Esophagus squamous epithelium (tissue), 5 donors: ENCODE measurements around the gene SIX1. TPM values are rescaled to one million over a fixed set of nuclear protein-coding genes. Genes with fewer than 3 reads are reported as not detected.

Source experiments
- DNase-seq: peaks from one replicate; lab custom pipeline; 2025; lab: John Stamatoyannopoulos, UW
- H3K27ac ChIP-seq, 4 donors: fragments of 200-600 bp; sonication (generic); one replicate each; pipeline ENCODE4 v1.5.1; 2016 to 2019; ENCODE audit warnings: mild to moderate bottlenecking in 1 of 4
- H3K27me3 ChIP-seq, 4 donors: fragments of 200-600 bp; sonication (generic); 1 replicate in 3 of 4; 2 replicates in 1 of 4; pipeline versions ENCODE4 v1.5.1 to v1.6.0; 2017 to 2021; ENCODE audit warnings: antibody characterized with exemption in 1 of 4
- H3K36me3 ChIP-seq, 3 donors: fragments of 200-600 bp; sonication (generic); one replicate each; pipeline ENCODE4 v1.5.1; 2016 to 2019
- H3K4me1 ChIP-seq, 3 donors: fragments of 200-600 bp; sonication (generic); one replicate each; pipeline ENCODE4 v1.5.1; 2017 to 2019
- H3K4me3 ChIP-seq, 4 donors: fragments of 200-600 bp; sonication (generic); 1 replicate in 3 of 4; 2 replicates in 1 of 4; pipeline ENCODE4 v1.5.1; 2016 to 2019; ENCODE audit warnings: mild to moderate bottlenecking in 2 of 4, moderate library complexity in 1 of 4
- H3K9me3 ChIP-seq, 3 donors: fragments of 200-600 bp; sonication (generic); one replicate each; pipeline ENCODE4 v1.5.1; 2016 to 2019
- POLR2A ChIP-seq, 4 donors: fragments of 450-650 bp; IDR thresholded peaks; one replicate each; pipeline ENCODE4 v1.6.1; 2017; ENCODE audit warnings: antibody characterized with exemption in 4 of 4, mild to moderate bottlenecking in 4 of 4, moderate library complexity in 3 of 4
- WGBS, 2 donors: methylation state at CpG; one replicate each; pipeline ENCODE4 v1.1.5; 2018; 5-methylcytosine and 5-hydroxymethylcytosine counted together
- intact Hi-C: fragments of 100-400 bp; cut with DNase I; formaldehyde crosslinking; loops from one replicate; pipeline ENCODE4 v1.15.0; 2022
- total RNA-seq, 4 donors: library from RNA; depleted of rRNA; stranded (reverse); fragments of >200 nt; gene quantifications; one replicate each; pipeline ENCODE4 v1.1.0, GENCODE V29; 2016
- TF ChIP-seq, protein P1 (sequence below), 6 experiments: fragments of 450-650 bp in 4 of 6; fragments of 200-600 bp in 2 of 6; sonication (generic) in 2 of 6; IDR thresholded peaks; one replicate each; pipeline ENCODE4 v1.5.1; 2016 to 2019; ENCODE audit warnings: antibody characterized with exemption in 6 of 6, mild to moderate bottlenecking in 4 of 6, moderate library complexity in 4 of 6
- donor health status: DM: yes; HTN: yes; CAD: no.

SIX1 gene
- total RNA-seq, 4 donors from 2014 or later: 0.23 TPM; not detected in 3

DNA sequence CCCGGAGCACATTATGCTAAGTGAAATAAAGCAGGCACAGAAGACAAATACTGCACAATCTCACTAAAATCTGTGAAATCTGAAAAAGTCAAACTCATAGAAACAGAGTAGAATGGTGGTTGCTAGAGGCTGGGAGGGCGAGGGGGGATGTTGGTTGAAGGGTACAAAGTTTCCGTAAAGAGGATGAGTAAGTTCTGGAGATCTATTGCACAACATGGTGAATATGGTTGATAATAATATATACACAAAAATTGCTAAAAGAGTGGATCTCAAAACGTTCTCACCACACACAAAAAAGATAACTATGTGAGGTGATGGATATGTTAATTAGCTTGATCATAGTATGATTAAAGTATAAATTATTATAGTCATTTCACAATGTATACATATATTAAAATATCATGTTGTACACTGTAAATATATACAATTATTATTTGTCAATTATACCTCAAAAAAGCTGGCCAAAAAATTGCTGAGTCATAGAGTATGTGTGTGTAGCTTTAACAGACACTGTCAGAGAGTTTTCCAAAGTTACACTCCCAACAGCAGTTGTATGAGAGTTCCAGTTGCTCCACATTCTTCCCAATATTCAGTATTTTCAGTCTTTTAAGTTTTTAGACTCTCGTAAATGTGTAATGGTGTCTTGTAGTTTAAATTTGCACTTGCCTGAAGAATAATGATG lies 19.3 kb upstream of the SIX1 start:
- Histone ChIP-seq H3K36me3 (no peaks in the 10 kb centered on the region), H3K27ac (no peak overlapping the region), H3K27me3 (peaks cover 0 to 33% (median 0%) of the 10 kb centered on the region in 4 donors), H3K4me3 (no peak overlapping the region), H3K9me3 (no peaks in the 10 kb centered on the region), H3K4me1 (no peaks in the 10 kb centered on the region)
- DNase-seq: no peak
- 69 to 70% methylated on average over 5 of the region's 5 CpGs for WGBS, 2 donors
- TF ChIP-seq, protein P1, sequence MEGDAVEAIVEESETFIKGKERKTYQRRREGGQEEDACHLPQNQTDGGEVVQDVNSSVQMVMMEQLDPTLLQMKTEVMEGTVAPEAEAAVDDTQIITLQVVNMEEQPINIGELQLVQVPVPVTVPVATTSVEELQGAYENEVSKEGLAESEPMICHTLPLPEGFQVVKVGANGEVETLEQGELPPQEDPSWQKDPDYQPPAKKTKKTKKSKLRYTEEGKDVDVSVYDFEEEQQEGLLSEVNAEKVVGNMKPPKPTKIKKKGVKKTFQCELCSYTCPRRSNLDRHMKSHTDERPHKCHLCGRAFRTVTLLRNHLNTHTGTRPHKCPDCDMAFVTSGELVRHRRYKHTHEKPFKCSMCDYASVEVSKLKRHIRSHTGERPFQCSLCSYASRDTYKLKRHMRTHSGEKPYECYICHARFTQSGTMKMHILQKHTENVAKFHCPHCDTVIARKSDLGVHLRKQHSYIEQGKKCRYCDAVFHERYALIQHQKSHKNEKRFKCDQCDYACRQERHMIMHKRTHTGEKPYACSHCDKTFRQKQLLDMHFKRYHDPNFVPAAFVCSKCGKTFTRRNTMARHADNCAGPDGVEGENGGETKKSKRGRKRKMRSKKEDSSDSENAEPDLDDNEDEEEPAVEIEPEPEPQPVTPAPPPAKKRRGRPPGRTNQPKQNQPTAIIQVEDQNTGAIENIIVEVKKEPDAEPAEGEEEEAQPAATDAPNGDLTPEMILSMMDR (IDR thresholded peaks at IDR 0.05): no peak
- intact Hi-C loops: no loop called here

DNA sequence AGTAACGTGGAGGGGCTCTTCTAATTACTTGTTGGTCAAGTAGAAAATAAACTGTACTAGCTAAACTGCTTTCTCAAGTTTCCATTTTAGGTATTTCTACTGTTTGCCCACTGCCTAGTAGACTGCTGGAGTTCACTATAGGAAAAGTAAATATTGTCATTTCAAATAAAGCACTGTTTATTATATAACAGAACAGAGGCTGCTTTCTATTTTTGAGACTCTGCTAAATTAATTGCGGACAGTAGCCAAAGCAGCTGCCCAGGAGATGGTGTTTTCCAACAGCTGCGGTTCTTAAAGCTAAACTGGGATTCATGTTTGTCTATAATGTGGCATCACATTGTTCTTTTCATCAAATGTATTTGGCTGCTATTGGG lies 15.9 kb upstream of the SIX1 start:
- TF ChIP-seq POLR2A (IDR thresholded peaks at IDR 0.05): no peak
- TF ChIP-seq, protein P1 (IDR thresholded peaks at IDR 0.05): no peak
- H3K4me3 ChIP-seq: no peak overlapping the region
- WGBS, 2 donors: 43 to 49% methylated on average over 3 of the region's 3 CpGs
- no peaks in the 10 kb centered on the region for H3K4me1 ChIP-seq
- H3K9me3 ChIP-seq: no peaks in the 10 kb centered on the region
- no peaks in the 10 kb centered on the region for H3K36me3 ChIP-seq
- DNase-seq: no peak
- peaks cover 0 to 65% (median 0%) of the 10 kb centered on the region in 4 donors for H3K27me3 ChIP-seq
- intact Hi-C loops: no loop called here
- H3K27ac ChIP-seq: no peak overlapping the region

DNA sequence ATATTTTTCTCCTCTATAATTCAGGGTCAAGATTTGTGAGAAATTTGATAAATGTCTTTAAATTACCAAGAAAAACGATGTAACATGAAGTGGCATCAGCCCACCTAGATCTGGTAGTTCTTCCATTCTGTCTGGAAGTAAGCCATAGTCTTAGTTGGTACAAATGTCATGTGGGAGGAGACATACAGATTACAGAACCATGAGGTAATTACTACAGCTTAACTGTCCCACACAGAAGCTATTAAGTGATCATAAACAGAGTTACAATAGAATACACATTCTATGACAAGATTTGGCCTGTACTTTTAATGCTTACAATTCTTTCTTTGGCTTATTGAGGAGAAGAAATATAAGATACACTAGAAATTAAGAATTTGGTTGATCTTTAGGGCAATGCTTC lies 13.7 kb upstream of the SIX1 start:
- intact Hi-C loops: no loop called here
- TF ChIP-seq, protein P1 (IDR thresholded peaks at IDR 0.05): no peak
- TF ChIP-seq POLR2A (IDR thresholded peaks at IDR 0.05): no peak
- no peak for DNase-seq
- 59 to 63% methylated on average over 1 of the region's 1 CpG for WGBS, 2 donors
- no peaks in the 10 kb centered on the region for H3K9me3 ChIP-seq
- no peaks in the 10 kb centered on the region for H3K36me3 ChIP-seq
- H3K27me3 ChIP-seq: peaks cover 0 to 87% (median 1%) of the 10 kb centered on the region in 4 donors
- no peak overlapping the region for H3K4me3 ChIP-seq
- peaks cover 0 to 3% (median under 1%) of the 10 kb centered on the region in 3 donors for H3K4me1 ChIP-seq
- no peak overlapping the region for H3K27ac ChIP-seq

DNA sequence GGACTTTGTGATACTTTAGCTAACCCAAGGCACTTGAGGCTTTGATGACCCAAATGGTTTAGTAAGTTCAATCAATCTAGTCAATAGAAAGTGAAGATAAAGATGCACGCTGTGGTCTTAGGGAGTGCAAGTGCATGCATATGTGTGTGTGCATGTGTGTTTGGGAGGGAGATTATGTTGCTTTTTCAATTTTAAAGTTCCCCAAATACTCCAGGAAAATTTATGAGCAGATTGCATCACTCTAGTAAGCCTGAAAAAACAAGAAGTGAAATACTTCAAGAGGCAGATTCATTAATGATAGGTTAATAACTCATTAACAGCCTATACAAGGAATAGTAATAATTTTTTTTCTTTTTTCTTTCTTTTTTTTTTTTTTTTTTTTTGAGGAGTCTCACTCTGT lies 12.4 kb upstream of the SIX1 start:
- H3K4me1 ChIP-seq: peaks cover 0 to 16% (median 5%) of the 10 kb centered on the region in 3 donors
- peaks cover 0 to 94% (median 6%) of the 10 kb centered on the region in 4 donors for H3K27me3 ChIP-seq
- no peak overlapping the region for H3K4me3 ChIP-seq
- no peak overlapping the region for H3K27ac ChIP-seq
- WGBS, 2 donors: 39 to 65% methylated on average over 1 of the region's 1 CpG
- TF ChIP-seq POLR2A (IDR thresholded peaks at IDR 0.05): no peak
- TF ChIP-seq, protein P1 (IDR thresholded peaks at IDR 0.05): no peak
- intact Hi-C loops: no loop called here
- H3K9me3 ChIP-seq: no peaks in the 10 kb centered on the region
- DNase-seq: no peak
- no peaks in the 10 kb centered on the region for H3K36me3 ChIP-seq

DNA sequence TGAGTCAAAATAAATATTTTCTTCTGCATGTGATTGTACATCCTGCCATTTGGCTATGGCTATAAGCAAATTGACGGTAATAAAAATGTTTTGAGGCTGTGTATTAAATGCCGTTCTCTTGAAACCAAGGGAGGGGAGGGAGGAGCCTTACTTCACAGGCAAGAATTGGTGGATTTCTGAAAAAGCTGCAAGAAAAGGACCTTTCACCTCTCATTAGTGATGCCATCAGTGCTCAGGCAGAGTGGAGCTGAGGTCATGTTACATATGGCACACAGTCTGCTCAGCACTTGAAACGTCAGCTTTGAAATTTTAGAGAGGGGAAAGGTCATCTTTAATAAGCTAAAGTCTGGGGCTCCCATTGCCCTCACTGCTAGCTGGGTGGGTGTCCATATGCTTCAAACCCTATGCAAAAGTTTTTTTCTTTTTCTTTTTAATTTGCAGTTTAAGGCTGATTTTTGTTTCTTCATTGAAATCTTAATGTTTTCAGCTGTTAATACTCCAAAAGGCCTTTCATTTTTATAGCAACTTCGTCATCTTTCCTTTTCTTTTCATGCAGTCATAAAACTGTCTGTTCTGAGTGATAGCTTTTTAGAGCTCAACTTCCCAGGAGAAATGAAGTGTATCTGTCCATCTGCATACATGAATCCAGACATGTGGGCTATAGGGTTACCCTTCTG lies 9.8 kb upstream of the SIX1 start:
- no peak for DNase-seq
- TF ChIP-seq, protein P1 (IDR thresholded peaks at IDR 0.05): no peak
- no peak for TF ChIP-seq POLR2A (IDR thresholded peaks at IDR 0.05)
- H3K27ac ChIP-seq: no peak overlapping the region
- 50 to 52% methylated on average over 4 of the region's 4 CpGs for WGBS, 2 donors
- no peak overlapping the region for H3K4me3 ChIP-seq
- peaks cover 0 to 98% (median 23%) of the 10 kb centered on the region in 4 donors for H3K27me3 ChIP-seq
- H3K36me3 ChIP-seq: no peaks in the 10 kb centered on the region
- no peaks in the 10 kb centered on the region for H3K9me3 ChIP-seq
- peaks cover 0 to 34% (median 15%) of the 10 kb centered on the region in 3 donors for H3K4me1 ChIP-seq
- intact Hi-C loops: no loop called here
